Astrocyte (in vitro differentiated cells and primary cell): ENCODE measurements around the gene EXOSC1.

Source experiments
- CTCF ChIP-seq: IDR thresholded peaks from 2 replicates; pipeline ENCODE4 v1.5.1; 2011; ENCODE audit warnings: low read depth, mild to moderate bottlenecking, inconsistent platforms, low read length, moderate library complexity; ENCODE audit not compliant: insufficient read depth
- EZH2 ChIP-seq: IDR thresholded peaks from 2 replicates; pipeline ENCODE4 v1.6.1; 2012; ENCODE audit warnings: mild to moderate bottlenecking, low read length, inconsistent platforms; ENCODE audit not compliant: insufficient read depth

DNA sequence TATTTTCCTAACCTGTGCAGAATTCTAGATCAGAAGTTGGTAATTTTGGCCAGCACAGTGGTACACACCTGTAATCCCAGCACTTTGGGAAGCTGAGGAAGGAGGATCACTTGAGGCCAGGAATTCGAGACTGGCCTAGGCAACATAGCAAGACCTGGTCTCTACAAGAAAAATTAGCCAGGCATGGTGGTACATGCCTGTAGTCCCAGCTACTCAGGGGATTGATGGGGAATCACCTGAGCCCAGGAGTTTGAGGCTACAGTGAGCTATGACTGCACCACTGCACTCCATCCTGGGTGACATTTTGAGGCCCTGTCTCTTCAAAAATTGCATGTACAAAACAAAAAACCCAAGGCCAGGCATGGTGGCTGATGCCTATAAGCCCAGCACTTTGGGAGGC is 11.2 kb downstream of the EXOSC1 start:
- TF ChIP-seq CTCF = no peak
- TF ChIP-seq EZH2 = no peak
